GM19468 (cell line): ENCODE data around the gene UMODL1.
"Not testable (repeated sequence)": the region's sequence is repeated elsewhere in the genome, so short reads cannot be mapped to it uniquely, and the experiment has no call there.

ENCODE experiments used
- ATAC-seq: cut with Tn5 transposase; IDR thresholded peaks from one replicate; pipeline ENCODE4 v1.9.1; 2021; ENCODE audit warnings: mild to moderate bottlenecking, moderate library complexity, moderate number of reproducible peaks; ENCODE audit not compliant: unreplicated experiment; ENCODE audit errors: extremely low read depth

The UMODL1 gene

DNA sequence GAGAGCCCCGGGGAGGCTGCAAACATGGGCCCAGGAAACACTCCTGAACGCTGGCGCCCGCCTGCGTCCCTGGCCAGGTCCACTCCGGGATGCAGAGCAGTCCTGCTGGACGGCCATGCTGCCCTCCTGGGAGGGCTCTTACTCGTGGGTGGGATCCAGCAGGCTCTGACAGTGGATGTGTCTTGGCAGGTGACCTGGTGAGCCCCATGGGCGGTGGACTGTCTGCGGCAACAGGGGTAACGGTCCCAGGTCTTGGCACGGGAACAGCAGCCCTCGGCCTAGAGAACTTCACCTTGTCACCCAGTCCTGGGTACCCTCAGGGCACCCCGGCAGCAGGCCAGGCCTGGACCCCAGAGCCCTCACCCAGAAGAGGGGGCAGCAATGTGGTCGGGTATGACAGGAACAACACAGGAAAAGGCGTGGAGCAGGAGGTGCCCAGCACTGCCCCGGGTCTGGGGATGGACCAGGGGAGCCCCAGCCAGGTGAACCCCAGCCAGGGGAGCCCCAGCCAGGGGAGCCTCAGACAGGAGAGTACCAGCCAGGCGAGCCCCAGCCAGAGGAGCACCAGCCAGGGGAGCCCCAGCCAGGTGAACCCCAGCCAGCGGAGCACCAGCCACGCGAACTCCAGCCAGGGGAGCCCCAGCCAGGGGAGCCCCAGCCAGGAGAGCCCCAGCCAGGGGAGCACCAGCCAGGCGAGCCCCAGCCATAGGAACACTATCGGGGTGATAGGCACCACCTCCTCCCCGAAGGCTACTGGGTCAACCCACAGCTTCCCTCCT, 39.8 kb downstream of the UMODL1 start:
- ATAC-seq = no peak

DNA sequence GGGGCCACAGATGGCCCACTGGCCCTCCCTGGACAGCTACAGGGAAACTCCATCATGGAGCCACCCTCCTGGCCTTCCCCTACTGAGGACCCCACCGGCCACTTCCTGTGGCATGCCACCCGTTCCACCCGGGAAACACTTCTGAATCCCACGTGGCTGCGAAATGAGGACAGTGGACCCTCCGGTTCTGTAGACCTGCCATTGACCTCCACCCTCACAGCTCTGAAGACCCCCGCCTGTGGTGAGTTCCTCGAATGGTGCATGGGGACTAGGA, 40.3 kb downstream of the UMODL1 start:
- ATAC-seq = no peak

DNA sequence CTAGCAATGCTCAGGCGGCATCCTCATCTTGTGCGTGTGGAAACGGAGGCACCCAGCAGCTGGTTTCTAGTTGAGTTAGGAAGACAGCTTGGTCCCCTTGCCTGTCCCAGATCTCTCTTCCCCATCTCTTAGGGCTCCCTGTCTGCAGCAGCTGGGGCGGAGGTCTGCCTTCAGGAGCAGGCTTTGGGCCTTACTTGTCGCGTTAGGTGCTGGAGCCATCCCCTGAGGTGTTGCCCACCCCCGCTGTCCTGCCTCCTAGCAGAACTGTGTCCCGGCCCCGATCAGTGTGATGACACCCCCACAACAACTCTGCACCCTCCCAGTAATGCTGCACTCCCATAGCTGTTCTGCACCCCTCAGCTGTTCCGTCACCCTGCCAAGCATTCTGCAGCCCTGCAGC, 40.7 kb downstream of the UMODL1 start:
- ATAC-seq = no peak

DNA sequence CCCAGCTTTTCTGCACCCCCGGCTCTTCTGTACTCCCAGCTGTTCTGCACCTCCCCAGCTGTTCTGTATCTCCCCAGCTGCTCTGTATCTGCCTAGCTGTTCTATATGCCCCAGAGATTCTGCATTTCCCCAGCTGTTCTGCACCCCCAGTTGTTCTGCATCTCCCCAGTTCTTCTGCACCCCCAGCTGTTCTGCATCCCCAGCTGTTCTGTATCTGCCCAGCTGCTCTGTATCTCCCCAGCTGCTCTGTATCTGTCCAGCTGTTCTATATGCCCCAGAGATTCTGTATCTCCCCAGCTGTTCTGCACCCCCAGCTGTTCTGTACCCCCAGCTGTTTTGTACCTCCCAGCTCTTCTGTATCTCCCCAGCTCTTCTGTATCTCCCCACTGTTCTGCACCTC, 41.1 kb downstream of the UMODL1 start:
- no peak for ATAC-seq

DNA sequence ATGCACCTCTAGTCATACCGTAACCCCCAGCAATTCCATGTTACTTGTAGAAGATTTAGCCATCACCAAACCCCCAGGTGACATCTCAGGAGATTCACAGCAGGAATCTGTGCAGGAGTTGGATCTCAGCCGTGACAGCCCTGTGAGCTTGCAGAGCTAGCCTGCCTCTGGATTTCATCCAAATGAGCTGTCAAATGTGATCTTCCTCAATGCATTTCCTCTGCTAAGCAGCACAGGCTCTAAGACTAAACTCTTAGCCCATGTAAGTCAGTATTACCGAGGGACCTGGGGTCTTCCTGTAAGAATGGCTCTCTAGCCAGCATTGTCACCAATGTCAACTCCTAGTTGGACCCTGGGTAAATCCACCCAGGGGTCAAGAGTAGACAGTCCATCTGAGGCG, 41.7 kb downstream of the UMODL1 start:
- ATAC-seq = no peak

DNA sequence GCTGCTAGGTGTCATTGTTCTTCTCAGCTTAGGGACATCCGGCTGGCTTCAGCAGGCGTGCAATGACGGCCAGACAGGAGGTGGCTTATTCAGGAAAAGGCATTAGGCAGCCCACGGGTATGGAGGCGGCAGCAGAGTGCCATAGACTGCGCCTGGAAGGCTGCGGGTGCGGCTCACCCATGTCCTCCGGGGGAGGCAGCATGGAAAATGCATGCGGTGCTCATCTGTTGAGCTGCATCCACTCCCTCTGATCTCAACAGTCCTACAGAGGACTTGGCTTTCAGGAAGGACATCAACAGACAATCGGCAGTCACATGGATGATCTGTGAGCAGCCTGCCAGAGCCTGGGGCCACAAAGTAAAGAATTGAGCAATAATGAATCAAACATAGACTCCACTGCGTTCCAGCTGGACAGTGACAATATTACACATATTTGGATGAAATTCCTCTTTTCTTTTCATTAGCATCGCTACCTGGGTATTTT, 42.9 kb downstream of the UMODL1 start:
- ATAC-seq = no peak

DNA sequence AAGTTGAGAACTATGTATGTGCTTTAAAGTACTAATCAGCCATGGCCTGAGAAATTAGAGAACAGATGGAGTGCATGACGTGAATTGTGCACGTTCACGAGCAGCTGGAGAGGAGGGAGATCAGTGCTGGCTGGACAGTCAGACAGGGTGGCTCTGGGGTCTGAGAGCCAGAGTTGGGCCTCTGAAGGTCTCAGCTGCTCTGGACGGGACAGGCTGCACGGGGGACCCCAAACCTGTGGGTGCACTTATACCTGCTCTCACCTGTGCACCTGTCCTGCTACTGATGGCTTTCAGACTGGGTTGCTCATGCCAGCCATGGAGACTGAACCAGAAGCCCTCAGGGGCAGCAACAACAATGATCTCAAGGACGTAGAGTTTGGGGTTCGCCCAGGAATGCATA, 43.5 kb downstream of the UMODL1 start:
- ATAC-seq = no peak

DNA sequence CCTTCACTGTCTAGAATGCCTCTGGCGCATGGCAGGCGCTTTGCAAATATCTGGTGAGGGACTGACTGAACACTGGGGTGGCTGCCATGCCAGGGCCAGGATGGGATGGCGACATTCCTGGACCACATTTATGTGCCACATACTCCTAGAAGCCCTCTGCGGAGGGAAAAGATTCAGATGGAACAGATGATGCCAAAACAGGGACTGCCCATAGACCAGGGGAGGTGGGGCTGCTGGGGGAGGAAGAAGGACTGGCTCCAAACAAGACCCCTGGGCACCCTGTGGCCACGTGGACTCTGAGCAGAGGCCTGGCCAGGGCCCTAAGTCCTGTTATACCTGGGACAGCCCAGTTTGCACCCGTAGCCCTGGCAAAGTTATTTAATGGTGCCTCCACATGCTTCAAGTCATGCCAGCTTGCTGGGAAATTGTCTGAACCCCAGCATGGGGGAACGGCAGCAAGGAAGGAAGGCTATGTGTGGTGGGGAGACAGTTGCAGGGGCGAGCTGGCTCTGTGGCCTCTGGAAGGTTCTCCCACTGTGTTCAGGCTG, 44.1 kb downstream of the UMODL1 start:
- no peak for ATAC-seq

DNA sequence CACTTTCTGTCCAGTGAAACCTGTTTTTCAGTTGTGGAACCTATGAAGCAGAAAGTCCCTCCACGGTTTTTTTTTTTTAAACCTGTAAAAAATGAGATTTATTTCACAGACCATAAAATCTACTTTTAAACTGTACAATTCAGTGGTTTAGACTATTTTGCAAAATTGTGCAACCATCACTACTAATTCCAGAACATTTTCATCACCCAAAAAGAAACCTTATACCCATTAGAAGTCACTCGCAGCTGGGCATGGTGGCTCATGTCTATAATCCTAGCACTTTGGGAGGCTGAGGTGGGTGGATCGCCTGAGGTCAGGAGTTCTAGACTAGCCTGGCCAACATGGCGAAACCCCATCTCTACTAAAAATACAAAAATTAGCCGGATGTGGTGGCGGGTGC, 45.4 kb downstream of the UMODL1 start:
- not testable (repeated sequence) for ATAC-seq

DNA sequence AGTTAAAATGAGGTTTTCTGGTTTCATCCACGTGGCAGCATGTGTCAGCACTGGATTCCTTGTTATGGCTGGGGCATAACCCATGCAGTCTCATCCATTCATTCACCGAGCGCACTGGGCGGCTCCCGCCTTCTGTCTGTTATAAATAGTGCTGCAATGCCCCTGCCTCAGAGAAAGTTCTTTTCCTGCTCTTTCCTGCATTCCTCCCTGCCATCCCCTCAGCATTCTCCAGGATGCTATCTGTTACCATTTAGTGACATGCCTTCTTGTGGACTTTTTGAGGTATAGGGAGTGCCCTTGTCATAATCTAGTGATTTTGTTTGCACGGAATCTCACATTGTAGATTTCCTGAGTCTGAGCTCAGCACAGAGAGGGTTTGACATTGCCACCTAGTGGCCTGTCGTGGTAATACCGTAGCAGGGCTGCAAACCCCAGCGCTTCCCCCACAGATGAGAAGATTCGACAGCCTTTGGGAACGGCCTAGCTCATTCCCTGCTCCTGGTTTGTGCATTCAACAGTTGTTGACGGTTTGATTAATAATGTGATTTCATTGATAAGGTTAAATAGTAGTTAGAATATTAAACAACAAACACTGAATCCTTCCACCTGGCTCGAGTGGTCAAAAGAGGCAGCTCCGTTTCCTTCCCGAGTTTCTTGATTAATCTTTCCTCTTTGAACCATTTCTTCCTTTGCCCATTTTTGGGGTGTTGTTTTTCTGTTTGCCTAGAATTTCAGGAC, 46.3 kb downstream of the UMODL1 start:
- ATAC-seq = no peak

DNA sequence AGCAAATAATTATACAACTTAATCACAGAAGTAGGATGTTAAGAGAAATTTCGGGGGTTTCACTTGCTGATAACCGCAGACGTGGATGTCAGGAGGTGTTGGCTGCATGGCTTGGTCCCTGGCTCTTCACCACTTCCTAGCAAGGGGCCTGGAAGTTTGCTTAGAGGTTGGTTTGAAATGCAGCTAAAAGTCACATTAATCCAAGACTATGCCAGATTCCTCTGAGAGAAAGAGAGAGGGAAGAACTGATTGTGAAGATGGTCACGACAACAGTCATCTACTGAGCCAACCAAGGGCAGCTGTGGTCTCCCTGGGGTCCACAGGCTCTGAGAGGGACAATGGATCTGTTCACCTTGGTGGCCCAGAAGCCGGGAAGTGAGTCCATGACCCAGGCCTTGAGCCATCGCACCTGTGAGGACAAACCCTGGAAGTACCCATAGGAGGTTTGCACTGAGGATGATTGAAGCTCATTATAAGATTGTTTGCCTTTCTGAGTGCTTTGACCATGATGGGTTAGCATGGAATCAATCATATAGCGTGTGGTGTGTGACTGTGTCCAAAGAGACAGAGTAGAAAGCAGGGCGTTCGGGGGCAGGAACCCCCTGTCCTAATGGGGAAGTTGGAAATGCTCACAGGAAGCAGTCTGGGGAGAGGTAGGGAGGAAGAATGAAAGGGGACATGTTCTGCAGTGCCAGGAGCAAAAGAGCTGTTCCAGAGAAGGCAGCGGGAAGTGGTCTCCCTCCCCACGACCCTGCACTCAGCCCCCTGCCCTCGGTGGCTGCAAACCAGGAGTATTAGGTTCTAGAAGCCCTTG, 47.1 kb downstream of the UMODL1 start:
- ATAC-seq = no peak

DNA sequence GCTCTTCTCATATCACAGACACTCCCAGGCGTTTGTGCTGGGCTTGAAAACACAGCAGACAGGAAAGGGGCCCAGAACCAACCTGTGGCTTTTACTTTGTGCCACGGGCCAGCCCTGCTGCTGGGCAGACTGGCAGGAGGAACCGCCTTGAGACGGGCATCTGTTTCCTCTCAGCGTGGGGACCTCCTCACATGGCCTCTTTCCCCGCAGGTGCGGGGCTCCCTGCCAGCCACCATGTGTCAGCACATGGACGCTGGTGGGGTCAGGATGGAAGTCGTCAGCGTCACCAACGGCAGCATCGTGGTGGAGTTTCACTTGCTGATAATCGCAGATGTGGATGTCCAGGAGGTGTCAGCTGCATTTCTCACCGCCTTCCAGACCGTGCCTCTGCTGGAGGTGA, 47.8 kb downstream of the UMODL1 start:
- ATAC-seq = no peak

DNA sequence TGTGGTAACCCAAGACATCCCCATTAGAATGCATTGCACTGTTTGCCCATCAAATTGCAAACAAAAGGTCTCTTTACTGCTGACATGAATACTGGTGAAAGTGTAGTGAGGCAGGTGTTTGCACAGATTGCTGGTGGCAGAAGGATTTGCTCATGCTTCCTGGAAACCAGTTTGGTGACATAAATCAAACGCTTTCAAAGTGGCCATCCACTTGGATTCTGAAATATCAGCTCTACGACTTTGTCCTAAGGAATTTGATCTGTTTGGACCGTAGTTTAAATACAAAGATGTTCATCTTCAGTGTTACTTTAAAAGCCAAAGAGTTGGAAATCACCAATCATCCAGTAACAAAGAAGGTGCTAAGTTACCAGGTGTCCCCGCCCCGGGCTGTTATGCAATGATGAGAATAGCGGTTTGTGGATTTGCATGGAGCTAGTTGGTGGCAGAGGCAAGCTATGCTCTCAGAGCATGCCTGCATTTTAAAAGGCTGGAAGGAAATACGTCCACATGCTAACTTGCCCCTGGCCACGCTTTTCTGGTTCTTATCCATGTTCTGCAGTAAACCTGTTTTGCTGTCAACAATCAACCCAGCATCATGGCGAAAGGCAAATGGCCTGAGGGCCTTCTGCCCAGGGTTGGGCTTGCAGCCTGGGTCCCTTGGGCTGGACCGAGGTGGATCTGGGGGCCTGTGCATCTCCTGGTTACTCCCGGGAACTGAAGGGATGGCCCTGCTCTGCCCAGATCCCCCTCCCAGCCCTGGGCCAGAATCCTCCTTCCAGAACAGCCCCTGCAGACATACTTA, 49.2 kb downstream of the UMODL1 start:
- no peak for ATAC-seq

DNA sequence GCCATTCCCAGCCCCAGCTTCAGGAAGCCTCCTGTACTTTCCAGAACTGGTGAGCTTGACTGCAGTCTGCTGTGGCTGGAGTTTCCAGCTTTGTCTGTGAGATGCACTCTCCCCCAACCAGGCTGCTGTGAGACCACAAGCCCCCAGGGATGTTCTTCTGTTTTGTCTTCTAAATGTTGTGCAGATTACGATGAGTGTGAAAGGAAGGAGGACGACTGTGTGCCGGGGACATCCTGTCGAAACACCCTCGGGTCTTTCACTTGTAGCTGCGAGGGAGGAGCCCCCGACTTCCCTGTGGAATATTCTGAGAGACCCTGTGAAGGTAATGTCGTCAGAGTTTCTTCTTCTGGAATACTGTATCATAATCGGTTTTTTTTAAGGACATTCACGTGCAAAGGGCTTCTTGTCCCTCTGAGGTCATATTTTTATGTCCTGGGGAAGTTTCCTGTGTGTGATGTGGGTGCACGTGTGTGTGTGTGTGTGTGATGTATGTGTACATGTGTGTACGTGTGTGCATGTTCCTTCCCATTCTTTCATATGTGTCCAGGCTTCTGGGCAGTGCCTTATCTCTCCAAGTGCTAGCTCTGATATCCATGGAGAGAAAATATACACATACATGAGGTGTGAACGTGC, 49.9 kb downstream of the UMODL1 start:
- ATAC-seq = no peak

DNA sequence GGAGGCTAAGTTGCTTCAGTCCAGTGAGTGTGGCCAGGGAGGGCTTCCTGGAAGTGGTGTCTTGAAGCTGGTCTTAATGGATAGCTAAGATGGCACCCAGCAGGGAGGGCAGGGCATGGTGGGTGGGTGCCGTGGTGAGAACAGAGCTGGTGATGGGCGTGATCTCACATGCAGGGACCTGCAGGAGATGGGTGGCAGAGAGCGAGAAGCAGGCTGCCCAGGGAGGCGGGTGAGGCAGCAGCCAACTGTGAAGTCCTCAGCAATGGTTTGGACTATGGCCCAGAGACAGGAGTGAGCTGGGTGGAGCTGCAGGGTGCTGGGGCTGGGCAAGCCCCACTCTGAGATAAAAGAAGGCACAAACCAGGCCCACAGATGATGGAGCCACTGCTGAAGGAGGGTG, 50.7 kb downstream of the UMODL1 start:
- no peak for ATAC-seq

DNA sequence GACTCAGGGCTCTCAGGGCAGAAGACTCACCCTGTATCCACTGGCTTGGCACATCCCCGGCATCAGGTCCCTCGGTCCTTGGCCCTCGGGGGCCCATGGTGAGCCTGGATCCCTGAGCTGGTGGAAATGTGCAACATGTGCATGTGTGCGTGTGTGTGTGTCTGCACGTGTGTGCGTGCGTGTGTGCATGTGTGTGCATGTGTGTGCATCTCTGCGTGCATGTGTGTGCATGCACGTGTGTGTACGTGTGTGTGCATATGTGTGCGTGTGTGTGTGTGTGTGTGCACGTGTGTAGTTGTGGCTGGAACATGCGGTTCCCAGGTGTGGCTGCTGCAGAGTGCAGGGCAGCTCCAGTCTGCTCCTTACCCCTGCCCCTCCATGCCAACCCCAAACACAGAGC, 51.3 kb downstream of the UMODL1 start:
- ATAC-seq = no peak

DNA sequence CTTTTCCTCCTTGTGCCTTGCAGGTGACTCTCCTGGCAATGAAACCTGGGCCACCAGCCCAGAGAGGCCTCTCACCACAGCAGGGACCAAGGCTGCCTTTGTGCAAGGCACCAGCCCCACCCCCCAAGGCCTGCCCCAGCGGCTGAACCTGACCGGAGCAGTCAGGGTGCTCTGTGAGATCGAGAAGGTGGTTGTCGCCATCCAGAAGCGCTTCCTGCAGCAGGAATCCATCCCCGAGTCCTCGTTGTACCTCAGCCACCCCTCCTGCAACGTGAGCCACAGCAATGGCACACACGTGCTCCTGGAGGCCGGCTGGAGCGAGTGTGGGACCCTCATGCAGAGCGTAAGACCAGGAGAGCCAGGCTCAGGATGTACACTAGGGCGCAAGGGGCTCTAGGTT, 51.7 kb downstream of the UMODL1 start:
- no peak for ATAC-seq

DNA sequence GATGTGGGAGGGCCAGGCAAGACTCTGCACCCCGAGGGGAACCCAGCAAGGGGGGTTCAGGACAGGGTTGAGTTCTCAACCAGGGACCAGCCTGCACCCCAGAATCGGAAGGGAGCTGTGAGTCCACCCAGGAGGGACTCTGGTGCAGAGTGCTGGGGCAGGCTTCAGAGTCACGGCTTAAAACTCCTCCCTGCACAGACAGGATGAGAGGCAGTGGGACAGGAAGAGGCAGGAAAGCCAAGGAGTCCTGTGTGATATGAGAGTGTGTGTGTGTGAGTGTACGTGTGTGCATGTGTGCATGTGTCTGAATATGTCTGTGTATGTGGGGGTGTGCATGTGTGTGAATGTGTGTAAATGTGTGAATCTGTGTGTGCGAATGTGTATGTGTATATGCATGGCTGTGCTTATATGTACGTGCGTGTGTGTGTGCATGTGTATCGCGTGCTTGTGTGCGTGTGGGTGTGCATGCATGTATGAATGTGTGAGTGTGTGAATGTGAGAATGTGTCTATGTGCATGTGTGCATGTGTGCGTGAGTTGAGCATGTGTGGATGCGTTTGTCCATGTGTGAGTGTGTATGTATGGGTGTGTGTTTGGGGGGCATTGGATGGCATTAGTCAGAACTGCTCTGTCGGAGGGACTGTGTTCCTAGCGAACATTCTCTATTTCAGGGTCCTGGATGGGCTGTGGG, 52.2 kb downstream of the UMODL1 start:
- no peak for ATAC-seq

DNA sequence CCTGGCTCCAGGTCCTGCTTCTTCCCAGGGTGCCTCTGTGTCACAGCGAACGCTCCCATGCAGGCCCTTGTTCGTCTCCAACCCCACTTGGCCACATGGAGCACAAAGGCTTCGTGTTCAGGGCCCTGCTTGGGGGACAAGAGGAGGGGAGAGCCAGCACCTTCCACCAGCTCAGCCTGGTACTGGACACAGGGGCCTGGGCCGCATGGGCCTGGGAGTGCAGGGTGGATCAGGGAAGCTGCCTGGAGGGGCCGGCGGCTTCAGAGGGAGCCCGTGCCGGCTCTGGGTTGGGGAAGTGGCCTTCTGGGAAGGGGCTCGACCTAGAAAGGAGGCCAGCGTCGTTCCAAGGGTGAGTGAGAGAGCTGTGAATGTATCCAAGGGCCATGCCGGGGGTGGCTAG, 53.0 kb downstream of the UMODL1 start:
- no peak for ATAC-seq
